Gastroesophageal sphincter (tissue), 4 donors: ENCODE data around the gene UMODL1. TPM values are rescaled to one million over a fixed set of nuclear protein-coding genes. Genes with fewer than 3 reads are reported as not detected.

Experiments
- ATAC-seq: fragments of 150-250 bp; one replicate; pipeline ENCODE4 v1.9.1; 2016; ENCODE audit warnings: mild to moderate bottlenecking, moderate library complexity
- H3K27ac ChIP-seq, 4 donors: fragments of 200-600 bp; sonication (generic) in 3 of 4; 1 replicate in 3 of 4; 2 replicates in 1 of 4; pipeline ENCODE4 v1.5.1; 2016 to 2019
- H3K27me3 ChIP-seq: fragments of 200-600 bp; sonication (generic); one replicate; pipeline ENCODE4 v1.5.1; 2019
- H3K36me3 ChIP-seq, 2 donors: fragments of 200-600 bp; sonication (generic); one replicate each; pipeline ENCODE4 v1.5.1; 2019; ENCODE audit warnings: control low read depth in 1 of 2
- H3K4me1 ChIP-seq, 3 donors: fragments of 200-600 bp; sonication (generic); 1 replicate in 2 of 3; 2 replicates in 1 of 3; pipeline ENCODE4 v1.5.1; 2016 to 2019; ENCODE audit warnings: control low read depth in 2 of 3
- H3K4me3 ChIP-seq, 2 donors: fragments of 200-600 bp; sonication (generic); one replicate each; pipeline ENCODE4 v1.5.1; 2019; ENCODE audit warnings: mild to moderate bottlenecking in 1 of 2, moderate library complexity in 1 of 2
- H3K9me3 ChIP-seq, 3 donors: fragments of 200-600 bp; sonication (generic); one replicate each; pipeline ENCODE4 v1.5.1; 2017 to 2019; ENCODE audit warnings: control low read depth in 2 of 3
- CTCF ChIP-seq, 4 experiments: fragments of 200-600 bp in 2 of 4; fragments of 450-650 bp in 2 of 4; sonication (generic) in 1 of 4; IDR thresholded peaks; one replicate each; pipeline ENCODE4 v1.5.1; 2017 to 2019; ENCODE audit warnings: antibody characterized with exemption in 4 of 4, mild to moderate bottlenecking in 2 of 4, moderate library complexity in 2 of 4
- EP300 ChIP-seq: sonication (generic); formaldehyde crosslinking; IDR thresholded peaks from one replicate; pipeline ENCODE4 v1.6.1; 2017; ENCODE audit warnings: antibody characterized with exemption, mild to moderate bottlenecking
- POLR2A ChIP-seq, 2 donors: fragments of 450-650 bp; IDR thresholded peaks; one replicate each; pipeline ENCODE4 v1.6.1; 2017; ENCODE audit warnings: antibody characterized with exemption in 2 of 2, mild to moderate bottlenecking in 2 of 2, moderate library complexity in 1 of 2
- POLR2AphosphoS5 ChIP-seq: sonication (generic); formaldehyde crosslinking; IDR thresholded peaks from one replicate; pipeline ENCODE4 v1.6.1; 2017; ENCODE audit warnings: antibody characterized with exemption
- WGBS, 2 donors: methylation state at CpG; one replicate each; pipeline ENCODE4 v1.1.5; 2018; ENCODE audit warnings: low coverage in 1 of 2; 5-methylcytosine and 5-hydroxymethylcytosine counted together
- total RNA-seq, 4 donors: library from RNA; depleted of rRNA; stranded (reverse); fragments of >200 nt; gene quantifications; one replicate each; pipeline ENCODE4 v1.1.0, GENCODE V29; 2016

UMODL1 gene
- total RNA-seq, 4 donors from 2014 or later, result not detected

- no peak for ATAC-seq
- WGBS, 2 donors, result 60% methylated on average over 1 of the region's 8 CpGs; no CpG with 5 or more reads in 1 of the 2 donors
These were observed 119.4 kb downstream of the UMODL1 start for GRCh38 chr21:42190486-42190863.

GRCh38 chr21:42191064-42191463 lies 119.9 kb downstream of the UMODL1 start:
- Histone ChIP-seq H3K27me3 (no peaks in the 10 kb centered on the region), H3K36me3 (no peaks in the 10 kb centered on the region), H3K4me3 (no peak overlapping the region), H3K27ac (no peak overlapping the region), H3K9me3 (no peaks in the 10 kb centered on the region), H3K4me1 (peaks cover 0 to 9% (median 0%) of the 10 kb centered on the region in 3 donors)
- no peak for ATAC-seq
- WGBS, 2 donors, result 86 to 94% methylated on average over 1 to 2 of the region's 5 CpGs
- TF ChIP-seq POLR2AphosphoS5, result no peak
- no peak for TF ChIP-seq EP300
- TF ChIP-seq CTCF (IDR thresholded peaks at IDR 0.05), result no peak
- no peak for TF ChIP-seq POLR2A (IDR thresholded peaks at IDR 0.05)

More at GRCh38 chr21:42190486-42190863, 119.4 kb downstream of the UMODL1 start:
- H3K9me3 ChIP-seq, result no peaks in the 10 kb centered on the region
- H3K4me3 ChIP-seq, result no peak overlapping the region
- no peaks in the 10 kb centered on the region for H3K27me3 ChIP-seq
- H3K36me3 ChIP-seq, result no peaks in the 10 kb centered on the region
- no peak overlapping the region for H3K27ac ChIP-seq
- H3K4me1 ChIP-seq, result peaks cover 0 to 9% (median 0%) of the 10 kb centered on the region in 3 donors
- TF ChIP-seq CTCF (IDR thresholded peaks at IDR 0.05) (no peak), EP300 (no peak), POLR2A (IDR thresholded peaks at IDR 0.05) (no peak), POLR2AphosphoS5 (no peak)

GRCh38 chr21:42191696-42192595 lies 120.8 kb downstream of the UMODL1 start:
- no peak for ATAC-seq
- H3K4me3 ChIP-seq, result no peak overlapping the region
- TF ChIP-seq POLR2A (IDR thresholded peaks at IDR 0.05), result no peak
- no peak for TF ChIP-seq CTCF (IDR thresholded peaks at IDR 0.05)
- TF ChIP-seq POLR2AphosphoS5, result no peak
- TF ChIP-seq EP300, result no peak
- H3K27me3 ChIP-seq, result no peaks in the 10 kb centered on the region
- 62 to 70% methylated on average over 10 to 14 of the region's 21 CpGs for WGBS, 2 donors
- H3K4me1 ChIP-seq, result peaks cover 0 to 9% (median 0%) of the 10 kb centered on the region in 3 donors
- H3K27ac ChIP-seq, result no peak overlapping the region
- H3K36me3 ChIP-seq, result no peaks in the 10 kb centered on the region
- no peaks in the 10 kb centered on the region for H3K9me3 ChIP-seq

Other genes with a start within 250 kb of the UMODL1 start
- 1 to 10 TPM; 2.9 to 8.2 (median 7.2) TPM for gene PRDM15, start 192.0 kb upstream of the UMODL1 start, total RNA-seq
- 10 to 100 TPM; 15.6 to 38.9 (median 18.7) TPM for gene C2CD2, start 117.3 kb upstream of the UMODL1 start, total RNA-seq
- gene ZBTB21, start 61.0 kb upstream of the UMODL1 start, total RNA-seq, result 10 to 100 TPM in 2 of 4 donors, 1 to 10 TPM in 2; 6.6 to 14.1 (median 9.4) TPM
- gene ABCG1, start 147.8 kb downstream of the UMODL1 start, total RNA-seq, result 10 to 100 TPM; 15.9 to 21.8 (median 18.0) TPM
- 10 to 100 TPM in 2 of 4 donors, 1 to 10 TPM in 2; 6.4 to 18.2 (median 10.5) TPM for gene TFF3, start 244.1 kb downstream of the UMODL1 start, total RNA-seq